Measurements from ENCODE around the gene ITPRIPL1.
A peak's percentile ranks its signal among the peaks of the same experiment; 100 is the strongest.

ITPRIPL1 gene

DNA sequence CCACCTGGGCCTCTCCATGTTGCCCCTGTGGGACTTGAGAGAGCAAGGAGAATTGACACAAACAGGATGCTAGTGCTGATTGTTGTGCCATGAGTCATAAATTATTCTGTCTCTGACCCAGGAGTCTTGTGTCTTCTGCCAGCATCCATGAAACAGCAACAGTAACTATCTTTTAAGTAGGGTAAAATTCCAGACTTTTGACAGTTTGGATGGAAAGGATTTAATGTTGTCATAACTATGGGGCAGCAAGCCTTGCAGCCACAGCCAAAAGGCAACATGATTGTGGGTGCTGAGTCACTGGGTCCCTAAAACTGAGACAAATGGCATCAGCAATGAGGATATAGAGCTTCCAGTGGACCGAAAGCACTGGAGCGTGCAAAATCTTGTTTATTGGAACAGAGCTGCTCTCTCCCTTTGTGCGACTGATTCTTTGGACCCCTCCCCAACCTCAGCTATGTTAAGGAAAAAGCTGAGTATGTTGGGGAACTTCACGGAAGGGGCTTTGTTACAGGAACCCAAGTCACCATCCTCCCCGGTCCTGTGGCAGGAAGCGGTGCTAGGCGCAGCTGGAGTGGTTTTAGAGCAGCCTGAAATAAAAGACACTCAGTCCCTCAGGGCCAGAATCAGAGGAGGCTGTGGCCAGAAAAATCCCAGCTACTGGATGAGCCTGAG lies 9.6 kb upstream of the ITPRIPL1 start:
- no peak for TF ChIP-seq CTCF (IDR thresholded peaks at IDR 0.05; ENCODE audit: low read length, missing control alignments)
- no peak overlapping the region for H3K4me3 ChIP-seq (replicated peaks; ENCODE audit: low read depth, low read length)
- peak; percentile 81 for DNase-seq (ENCODE audit: low read depth)

DNA sequence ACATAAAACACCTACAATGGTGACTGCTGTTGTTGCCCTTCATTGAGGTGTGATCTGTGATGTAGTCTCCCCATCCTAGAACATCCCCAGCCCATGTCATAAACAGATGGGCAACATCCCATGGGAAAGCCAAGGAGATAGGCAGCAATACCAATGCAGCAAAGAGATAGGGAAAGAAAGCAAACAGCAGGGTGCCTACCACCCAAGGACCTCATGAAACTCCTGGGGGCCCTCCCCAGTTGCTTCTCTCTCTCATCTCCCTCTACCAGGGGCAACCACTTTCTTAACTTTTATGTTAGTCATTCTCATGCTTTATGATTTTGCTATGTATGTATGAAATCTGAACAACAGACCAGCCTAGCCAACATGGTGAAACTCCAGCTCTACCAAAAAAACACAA lies 8.1 kb upstream of the ITPRIPL1 start:
- no peak for TF ChIP-seq CTCF (IDR thresholded peaks at IDR 0.05; ENCODE audit: low read length, missing control alignments)
- DNase-seq (ENCODE audit: low read depth), result no peak
- H3K4me3 ChIP-seq (replicated peaks; ENCODE audit: low read depth, low read length), result no peak overlapping the region

DNA sequence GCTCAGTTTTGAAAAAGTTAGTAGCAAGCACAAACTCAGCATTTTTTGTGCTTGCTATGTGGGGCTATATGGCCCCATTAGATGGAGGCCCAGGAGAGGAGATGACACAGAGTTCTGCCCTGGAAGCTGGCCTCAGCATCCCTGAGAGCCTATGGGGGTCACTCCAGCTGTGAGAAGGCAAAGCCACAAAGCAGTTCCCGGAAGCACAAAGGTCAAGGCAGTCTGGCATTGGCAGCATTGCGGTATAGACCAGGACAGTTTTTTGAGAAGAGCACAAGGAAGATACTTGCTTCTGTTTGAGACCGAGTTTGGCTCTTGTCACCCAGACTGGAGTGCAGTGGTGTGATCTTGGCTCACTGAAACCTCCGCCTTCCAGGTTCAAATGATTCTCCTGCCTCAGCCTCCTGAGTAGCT lies 7.5 kb upstream of the ITPRIPL1 start:
- no peak for TF ChIP-seq CTCF (IDR thresholded peaks at IDR 0.05; ENCODE audit: low read length, missing control alignments)
- DNase-seq (ENCODE audit: low read depth), result no peak
- no peak overlapping the region for H3K4me3 ChIP-seq (replicated peaks; ENCODE audit: low read depth, low read length)

GRCh38 chr2:96318723-96319122 lies 6.4 kb upstream of the ITPRIPL1 start:
- TF ChIP-seq CTCF (IDR thresholded peaks at IDR 0.05; ENCODE audit: low read length, missing control alignments), result no peak
- no peak for DNase-seq (ENCODE audit: low read depth)
- no peak overlapping the region for H3K4me3 ChIP-seq (replicated peaks; ENCODE audit: low read depth, low read length)

GRCh38 chr2:96319396-96319795 lies 5.7 kb upstream of the ITPRIPL1 start:
- DNase-seq (ENCODE audit: low read depth), result no peak

GRCh38 chr2:96320326-96320725 lies 4.8 kb upstream of the ITPRIPL1 start:
- DNase-seq (ENCODE audit: low read depth), result no peak
- no peak for TF ChIP-seq CTCF (IDR thresholded peaks at IDR 0.05; ENCODE audit: low read length, missing control alignments)
- H3K4me3 ChIP-seq (replicated peaks; ENCODE audit: low read depth, low read length), result no peak overlapping the region

More at GRCh38 chr2:96319396-96319795, 5.7 kb upstream of the ITPRIPL1 start:
- H3K4me3 ChIP-seq (replicated peaks; ENCODE audit: low read depth, low read length), result no peak overlapping the region
- no peak for TF ChIP-seq CTCF (IDR thresholded peaks at IDR 0.05; ENCODE audit: low read length, missing control alignments)
